Retinal pigment epithelial cell (primary cell): ENCODE measurements around the gene RETREG1.

Experiments
- DNase-seq: peaks from one replicate; pipeline ENCODE4 v3.0.0-alpha.2; 2010; ENCODE audit warnings: low read depth
- H3K4me3 ChIP-seq: 2 replicates; pipeline ENCODE4 v1.5.1; 2011; ENCODE audit warnings: mild to moderate bottlenecking, low read length, control low read depth, moderate library complexity
- CTCF ChIP-seq: conservative IDR thresholded peaks from 2 replicates; pipeline ENCODE4 v1.5.1; 2011; ENCODE audit warnings: low read depth, low read length, control low read depth, inconsistent platforms

RETREG1 gene

GRCh38 chr5:16564248-16564867 lies 52.4 kb downstream of the RETREG1 start:
- no peak for TF ChIP-seq CTCF
- no peak for DNase-seq
- H3K4me3 ChIP-seq = no peak overlapping the region

- no peak for DNase-seq
- TF ChIP-seq CTCF = no peak
- H3K4me3 ChIP-seq = no peak overlapping the region
These were observed 53.1 kb downstream of the RETREG1 start for GRCh38 chr5:16563686-16564085.

GRCh38 chr5:16561660-16562059 lies 55.1 kb downstream of the RETREG1 start:
- TF ChIP-seq CTCF = no peak
- no peak overlapping the region for H3K4me3 ChIP-seq
- no peak for DNase-seq

DNA sequence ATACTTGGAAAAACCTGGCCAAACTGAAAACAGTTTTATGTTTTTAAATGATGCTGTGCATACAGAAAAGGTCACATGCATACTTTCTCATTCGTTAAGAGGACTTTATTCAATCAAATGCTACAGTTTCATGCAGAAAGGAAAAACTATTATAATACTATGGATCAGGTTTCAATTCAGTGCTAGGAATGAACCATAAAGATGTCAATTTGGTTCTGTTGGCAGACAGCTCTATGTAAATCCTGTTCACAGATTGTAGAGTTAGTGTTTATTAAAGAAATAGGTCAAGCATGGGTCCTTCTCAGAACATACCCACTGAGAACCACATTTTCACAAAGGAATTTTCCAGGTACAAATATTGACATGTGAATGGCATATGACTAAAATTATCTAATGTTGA lies 57.1 kb downstream of the RETREG1 start:
- DNase-seq = no peak
- no peak overlapping the region for H3K4me3 ChIP-seq
- TF ChIP-seq CTCF = no peak

DNA sequence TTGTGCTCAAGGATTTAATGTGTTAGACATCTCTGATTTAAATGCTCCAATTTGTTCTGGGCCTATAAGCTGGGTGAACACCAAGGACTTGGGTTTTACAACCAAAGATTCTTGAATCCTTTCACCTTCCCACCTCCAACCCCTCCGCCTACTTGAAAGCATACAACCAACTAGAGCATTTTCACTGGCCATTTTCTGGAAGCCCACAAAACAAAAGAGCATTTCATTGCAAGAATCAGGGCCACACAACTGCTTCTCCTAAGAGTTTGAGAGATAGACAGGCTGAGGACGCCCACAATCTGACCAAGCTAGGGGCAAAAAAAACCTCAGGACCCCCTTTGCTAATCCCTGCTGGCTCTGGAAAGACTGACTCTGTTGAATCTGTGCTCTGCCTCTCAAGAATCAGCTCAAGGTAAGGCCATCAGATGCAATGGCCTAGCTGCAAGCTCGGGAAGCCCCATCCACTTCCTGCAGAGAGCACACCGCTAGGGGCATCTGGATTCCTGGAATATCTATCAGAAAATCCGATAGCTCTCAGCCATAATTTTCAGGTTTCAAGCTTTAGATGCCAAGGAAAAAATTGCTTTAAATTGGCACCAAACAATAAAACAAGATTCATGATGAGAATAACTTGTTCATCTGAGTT lies 57.7 kb downstream of the RETREG1 start:
- no peak for TF ChIP-seq CTCF
- no peak for DNase-seq
- no peak overlapping the region for H3K4me3 ChIP-seq

DNA sequence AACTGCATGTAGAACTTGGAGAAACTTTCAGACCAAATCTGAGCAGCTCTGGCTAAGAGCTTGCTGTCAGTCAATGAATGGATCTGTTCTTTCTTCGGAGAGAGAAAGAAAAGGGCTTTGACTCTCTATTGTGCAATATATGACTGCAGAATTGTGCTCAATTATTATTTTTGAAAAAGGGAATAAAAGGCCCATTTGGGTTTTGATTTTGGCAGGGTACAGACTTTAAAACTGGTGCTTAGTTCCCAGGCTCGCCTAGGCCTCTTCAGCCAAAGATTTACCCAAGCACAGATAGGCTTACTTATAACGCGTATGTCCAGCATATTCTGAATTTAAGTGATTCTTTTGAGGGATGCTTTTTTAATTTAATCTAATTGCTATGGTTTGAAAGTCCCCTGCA lies 59.3 kb downstream of the RETREG1 start:
- no peak for DNase-seq
- no peak for TF ChIP-seq CTCF

DNA sequence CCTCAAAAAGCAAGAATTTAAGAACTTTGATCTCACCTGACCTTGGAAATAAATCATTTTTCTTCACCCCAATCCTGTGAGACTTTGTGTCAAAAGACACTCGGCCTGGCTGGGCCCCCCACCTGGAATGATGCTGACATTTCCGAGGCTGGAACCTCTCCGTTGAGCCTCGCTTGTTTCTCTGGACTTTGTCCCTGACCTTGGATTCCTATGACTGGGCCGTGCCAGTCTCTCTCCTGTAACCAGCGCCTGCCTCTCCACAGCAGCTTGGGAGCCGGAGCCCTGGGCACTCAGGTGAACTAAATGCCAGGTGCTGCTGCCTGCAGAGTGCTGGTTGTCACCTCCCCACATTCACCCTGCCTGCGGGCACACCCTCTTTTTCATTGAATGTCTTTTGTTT lies 62.7 kb downstream of the RETREG1 start:
- TF ChIP-seq CTCF = no peak
- no peak overlapping the region for H3K4me3 ChIP-seq
- no peak for DNase-seq

More for the DNA sequence above, 59.3 kb downstream of the RETREG1 start:
- no peak overlapping the region for H3K4me3 ChIP-seq
